Epidermal melanocyte (primary cell): ENCODE measurements around the gene CATSPER3.

Source experiments
- DNase-seq: peaks from one replicate; pipeline ENCODE4 v3.0.0; 2011; ENCODE audit warnings: low spot score; ENCODE audit not compliant: insufficient read length

CATSPER3 gene

GRCh38 chr5:135029477-135030122 is 61.9 kb downstream of the CATSPER3 start:
- DNase-seq, result no peak

DNA sequence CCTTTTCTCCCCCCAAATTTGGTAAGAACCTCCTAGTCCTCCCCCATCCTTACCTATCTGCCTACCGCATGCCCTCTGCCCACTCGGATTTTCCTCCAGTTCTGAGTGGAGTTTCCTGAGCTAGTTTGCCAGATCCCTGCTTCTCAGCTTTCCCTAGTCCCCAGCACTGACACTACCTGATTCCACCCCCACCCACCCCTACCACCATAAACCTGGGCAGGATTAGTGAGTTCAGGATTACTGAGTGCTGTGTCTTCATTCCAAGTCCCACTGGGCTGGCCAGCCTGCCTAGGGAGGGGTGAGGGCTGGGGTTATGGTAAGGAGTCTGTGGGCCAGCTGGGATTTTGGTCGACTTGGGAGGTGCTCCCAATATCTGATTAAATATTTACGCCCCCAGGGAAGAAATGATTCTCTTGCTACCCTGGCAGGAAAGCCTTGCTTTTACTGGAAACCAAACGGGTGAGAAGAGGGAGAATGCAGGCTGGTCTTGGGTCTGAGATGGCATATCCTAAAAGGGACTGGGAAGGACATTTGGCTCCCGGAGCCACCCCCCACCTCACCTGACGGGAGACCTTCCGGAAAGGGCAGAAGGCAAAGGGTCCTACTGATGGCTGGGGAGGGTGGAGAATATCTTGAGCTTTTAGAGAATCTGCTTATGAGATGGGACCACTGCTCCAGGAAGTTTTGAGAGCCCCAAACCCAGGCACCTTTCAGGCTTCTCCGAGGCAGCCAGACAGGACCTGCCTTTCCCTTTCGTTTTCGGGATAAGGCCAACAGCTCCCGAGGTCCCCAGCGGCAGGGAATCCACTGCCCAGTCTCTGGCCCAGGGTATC is 62.6 kb downstream of the CATSPER3 start:
- no peak for DNase-seq

DNA sequence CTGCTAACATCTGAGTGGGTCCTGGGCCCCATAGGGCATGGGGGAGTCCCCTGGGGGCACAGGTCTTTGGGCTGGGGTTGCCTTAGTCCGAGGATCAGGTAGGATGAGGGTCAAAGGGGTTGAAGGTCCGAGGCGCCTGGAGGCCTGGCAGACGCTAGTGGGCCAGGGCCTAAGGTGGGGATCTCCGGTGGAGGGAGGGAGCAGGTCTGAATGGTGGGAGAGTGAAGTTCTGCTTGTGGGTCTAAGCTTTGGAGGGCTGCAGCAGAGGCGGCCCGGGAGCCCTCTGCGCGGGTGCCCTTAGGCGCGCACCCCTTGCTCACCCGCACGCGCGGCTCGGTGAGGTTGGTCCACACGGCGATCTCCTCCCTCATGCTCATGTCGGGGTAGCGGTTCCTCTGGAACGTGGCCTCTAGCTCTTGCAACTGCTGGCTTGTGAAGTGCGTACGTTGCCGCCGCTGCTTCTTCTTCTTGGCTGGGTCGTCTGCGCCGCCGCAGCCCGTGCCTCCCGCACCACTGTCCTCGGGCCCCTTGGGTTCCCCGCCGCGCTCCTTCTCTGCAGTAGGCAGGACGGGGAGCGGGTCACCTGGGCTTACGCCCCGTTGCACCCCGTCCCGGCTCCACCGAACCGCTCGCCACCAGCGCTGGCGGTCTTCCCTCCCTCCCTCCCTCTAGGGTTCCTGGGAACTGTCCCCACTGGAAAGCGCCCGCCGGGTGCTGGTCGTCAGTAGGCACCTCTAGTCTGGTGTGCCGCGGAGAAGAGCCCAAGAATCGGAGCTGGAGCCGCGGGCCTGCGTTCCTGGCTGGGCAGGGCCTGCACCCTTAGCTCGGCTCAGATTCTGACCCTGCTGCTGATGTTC is 63.5 kb downstream of the CATSPER3 start:
- DNase-seq, result no peak

GRCh38 chr5:135031813-135032694 is 64.3 kb downstream of the CATSPER3 start:
- DNase-seq, result no peak

DNA sequence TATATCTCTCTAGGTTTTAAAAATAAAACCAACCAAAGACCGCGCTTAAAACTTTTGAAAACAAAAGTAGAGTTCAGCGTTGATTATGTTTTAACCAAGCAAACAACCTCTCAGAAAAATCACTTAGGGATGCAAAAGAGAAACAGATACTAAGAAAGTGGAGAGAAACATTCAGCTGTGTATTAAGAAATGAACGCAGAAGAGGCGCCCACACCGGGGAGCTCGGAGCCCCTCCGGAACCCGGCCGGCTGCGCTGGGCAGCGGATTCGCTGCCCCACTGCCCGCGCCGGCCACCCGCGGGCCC is 64.9 kb downstream of the CATSPER3 start:
- DNase-seq, result no peak

GRCh38 chr5:135032999-135033861 is 65.5 kb downstream of the CATSPER3 start:
- no peak for DNase-seq

- DNase-seq, result no peak
These were observed 66.2 kb downstream of the CATSPER3 start, which contains the start of gene PITX1 for GRCh38 chr5:135033901-135034235. PITX1 (minus strand) TSS chr5:135034228; CDS start chr5:135033881, 347 bp downstream.

DNA sequence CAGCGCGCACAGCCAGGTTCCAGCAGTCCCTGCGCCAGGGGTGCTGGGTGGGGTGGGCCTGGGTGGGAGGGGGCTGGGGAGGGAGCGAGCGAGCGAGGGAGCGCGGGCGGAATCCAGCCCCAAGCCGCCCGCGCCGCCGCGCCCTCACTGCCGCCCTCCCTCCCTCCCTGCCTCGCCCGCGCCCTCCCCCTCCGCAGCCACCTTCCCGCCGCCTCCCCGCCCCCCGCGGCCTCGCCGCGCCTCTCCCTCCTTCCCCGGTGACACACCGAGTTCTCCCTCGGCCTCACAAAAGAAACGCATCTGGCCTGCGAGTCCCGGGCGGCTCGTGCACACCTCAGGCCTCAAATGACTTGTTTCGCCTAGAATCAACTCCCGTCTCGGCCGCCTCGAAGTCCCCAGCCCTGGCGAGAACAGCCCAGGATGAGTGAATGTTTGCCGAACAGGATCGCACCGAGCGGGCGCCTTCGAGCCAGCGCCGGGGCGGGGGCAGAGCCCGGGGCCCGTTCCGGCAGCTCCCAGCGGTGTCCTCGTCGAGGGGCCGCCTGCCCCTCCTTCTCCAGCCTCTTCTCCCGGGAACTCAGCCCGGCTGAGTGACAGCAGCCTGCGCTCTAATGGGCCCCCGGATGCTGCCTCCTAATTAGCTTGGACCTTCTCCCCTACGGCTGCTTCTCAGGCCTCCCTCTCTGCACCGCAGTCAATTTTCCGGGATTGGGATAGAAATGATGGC is 66.7 kb downstream of the CATSPER3 start:
- DNase-seq, result no peak

- no peak for DNase-seq
These were observed 67.4 kb downstream of the CATSPER3 start for GRCh38 chr5:135034963-135035677.

GRCh38 chr5:135035678-135036030 is 67.9 kb downstream of the CATSPER3 start:
- DNase-seq, result no peak

- DNase-seq, result no peak
These were observed 68.7 kb downstream of the CATSPER3 start for GRCh38 chr5:135036405-135036804.

GRCh38 chr5:135037519-135038204 is 70.0 kb downstream of the CATSPER3 start:
- no peak for DNase-seq

DNA sequence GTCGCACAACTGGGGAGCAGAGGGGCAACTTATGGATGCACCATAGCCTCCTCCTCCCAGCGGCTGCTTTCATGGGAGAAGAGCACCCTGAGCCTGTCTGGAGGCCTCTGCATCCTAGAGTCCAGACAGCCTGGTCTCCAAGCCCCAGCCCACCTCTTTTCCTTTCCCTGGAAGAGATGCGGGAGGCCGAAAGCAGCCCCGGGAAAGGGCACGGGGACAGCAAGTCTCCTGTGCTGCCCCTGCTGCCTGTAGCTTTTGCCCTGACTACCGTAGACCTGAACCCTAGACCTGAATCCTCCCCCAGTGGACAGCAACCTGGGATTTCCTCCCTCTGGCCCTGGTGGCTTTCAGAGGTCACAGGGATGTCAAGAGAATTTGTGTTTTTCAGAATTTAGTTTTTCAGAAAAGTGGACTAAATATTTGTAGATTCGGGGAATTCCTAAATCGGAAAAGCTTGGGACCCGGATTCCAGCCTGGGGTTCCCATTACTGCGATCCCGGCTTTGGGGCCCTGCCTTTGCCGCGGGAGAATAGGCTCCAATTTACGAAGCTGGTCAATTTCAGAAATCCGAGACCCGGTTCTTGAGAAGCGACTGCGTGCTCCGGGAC is 70.6 kb downstream of the CATSPER3 start:
- DNase-seq, result no peak

- no peak for DNase-seq
These were observed 71.1 kb downstream of the CATSPER3 start for GRCh38 chr5:135038813-135039270.

DNA sequence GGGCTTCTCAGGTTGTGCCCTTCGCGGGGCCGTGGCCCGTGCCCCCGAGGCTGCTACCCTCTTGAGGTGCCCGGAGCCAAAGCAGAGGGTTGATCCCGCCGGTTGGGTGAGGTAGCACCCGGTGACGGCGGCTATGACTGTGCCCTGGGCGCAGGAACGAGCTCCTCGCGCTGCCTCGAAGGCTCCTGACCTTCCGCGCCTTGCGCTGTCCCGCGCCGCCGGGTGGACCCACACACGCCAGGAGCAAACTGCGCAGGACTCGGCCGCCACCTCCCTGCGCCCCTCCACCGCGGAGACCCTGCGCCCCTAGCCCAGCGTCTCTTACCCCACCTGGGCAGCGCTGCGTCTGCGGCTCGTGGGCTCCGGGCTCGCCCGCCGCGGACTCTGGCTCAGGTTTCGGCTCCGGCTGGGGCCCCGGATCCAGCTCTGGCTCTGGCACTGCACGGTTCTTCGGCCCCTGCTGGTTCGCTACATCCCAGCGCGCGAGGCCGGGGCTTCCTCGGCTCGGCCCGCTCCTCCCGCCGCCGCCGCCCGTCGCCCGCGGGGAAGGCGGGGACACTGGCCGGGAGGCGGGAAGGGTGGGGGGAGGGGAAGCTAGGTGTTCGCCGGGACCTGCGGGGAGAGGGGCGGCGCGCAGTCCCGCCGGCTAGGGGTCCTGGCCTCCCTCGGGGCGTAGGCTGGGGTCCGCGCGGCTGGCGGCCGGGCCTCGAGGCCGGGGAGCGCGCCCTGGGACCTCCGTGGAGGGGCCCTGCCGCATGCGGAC is 71.7 kb downstream of the CATSPER3 start:
- DNase-seq, result no peak

- DNase-seq, result no peak
These were observed 72.3 kb downstream of the CATSPER3 start for GRCh38 chr5:135040034-135040332.
